GM18502 (cell line): ENCODE results near the gene PDSS1.

Experiments
- ATAC-seq: cut with Tn5 transposase; IDR thresholded peaks from one replicate; pipeline ENCODE4 v1.9.1; 2021; ENCODE audit warnings: mild to moderate bottlenecking; ENCODE audit not compliant: unreplicated experiment, poor library complexity

The PDSS1 gene

GRCh38 chr10:26790221-26790995 lies 92.9 kb downstream of the PDSS1 start:
- no peak for ATAC-seq

GRCh38 chr10:26792758-26793495 lies 95.4 kb downstream of the PDSS1 start:
- no peak for ATAC-seq
